ENCODE results near the gene LIMS2.

Gene LIMS2

GRCh38 chr2:127646487-127647241, 28.7 kb downstream of the LIMS2 start:
- no peak for DNase-seq

- DNase-seq, result peak in 44 of 58 donors; percentile 15 to 84 (median 60)
Measured at GRCh38 chr2:127645395-127646291, 29.7 kb downstream of the LIMS2 start, which contains the start of gene GPR17. Gene GPR17, plus strand, starts transcription at chr2:127646153. Its CDS starts 4,583 bp downstream, at chr2:127650736.

GRCh38 chr2:127645026-127645394, 30.3 kb downstream of the LIMS2 start:
- DNase-seq, result no peak

- no peak for DNase-seq
Measured at GRCh38 chr2:127644066-127645025, 31.0 kb downstream of the LIMS2 start.

- peak in 4 of 58 donors; percentile 17 to 55 (median 36) for DNase-seq
Measured at GRCh38 chr2:127643439-127644065, 31.8 kb downstream of the LIMS2 start.

- DNase-seq, result no peak
Measured at GRCh38 chr2:127642706-127643438, 32.5 kb downstream of the LIMS2 start.

- DNase-seq, result no peak
Measured at GRCh38 chr2:127641846-127642507, 33.4 kb downstream of the LIMS2 start.

- no peak for DNase-seq
Measured at GRCh38 chr2:127641133-127641532, 34.2 kb downstream of the LIMS2 start.

- DNase-seq, result peak in 5 of 58 donors; percentile 15 to 51 (median 22)
Measured at GRCh38 chr2:127640082-127641072, 35.0 kb downstream of the LIMS2 start.

- DNase-seq, result no peak
Measured at GRCh38 chr2:127639111-127639474, 36.2 kb downstream of the LIMS2 start.

GRCh38 chr2:127638361-127639110, 36.8 kb downstream of the LIMS2 start:
- DNase-seq, result no peak

- no peak for DNase-seq
Measured at GRCh38 chr2:127637725-127638252, 37.5 kb downstream of the LIMS2 start.

GRCh38 chr2:127637236-127637630, 38.1 kb downstream of the LIMS2 start:
- no peak for DNase-seq

GRCh38 chr2:127636248-127637235, 38.8 kb downstream of the LIMS2 start:
- DNase-seq, result no peak

GRCh38 chr2:127635380-127636237, 39.7 kb downstream of the LIMS2 start:
- no peak for DNase-seq

All from anterior cingulate cortex (tissue), 58 donors.